ENCODE measurements around the gene DCAF12L1. TPM values are rescaled to one million over a fixed set of nuclear protein-coding genes. Genes with fewer than 3 reads are reported as not detected.

The DCAF12L1 gene
- not detected in 2 replicates for total RNA-seq (2014; rRNA removed; shearing (Covaris generic))

DNA sequence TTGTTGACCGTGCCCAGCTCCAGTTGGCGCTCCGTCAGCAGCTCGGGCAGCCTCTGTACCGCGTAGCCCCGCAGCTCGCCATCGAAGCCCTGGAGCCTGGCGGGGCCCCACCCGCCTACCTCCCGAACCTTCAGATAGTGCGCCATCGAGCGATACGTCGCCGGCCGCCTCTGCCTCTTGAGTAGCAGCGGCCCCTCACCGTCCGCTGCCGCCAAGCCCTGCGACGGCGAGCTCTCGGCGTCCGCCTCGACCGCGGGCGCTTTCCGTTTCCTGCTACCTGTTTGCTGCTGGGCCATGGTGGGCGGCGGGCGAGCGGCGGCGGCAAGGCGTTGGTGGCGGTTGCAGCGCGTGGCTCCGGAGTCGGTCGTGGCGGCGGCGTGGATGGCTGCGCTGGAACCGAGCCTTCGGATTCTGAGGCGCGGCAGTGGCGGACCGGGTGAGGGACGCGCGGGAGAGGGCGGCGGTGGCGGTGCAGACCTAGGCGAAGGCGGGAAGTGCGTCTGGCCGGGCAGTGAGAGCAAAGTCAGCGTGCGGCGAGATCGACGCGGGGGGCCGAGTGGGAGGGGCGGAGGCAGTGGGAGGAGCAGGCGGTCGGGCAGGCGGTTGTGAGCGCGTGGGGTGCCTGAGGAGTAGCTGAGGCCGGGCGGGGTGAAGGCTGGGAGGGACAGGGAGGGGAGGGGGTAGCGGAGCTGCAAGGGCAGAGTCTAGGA, at the start of gene DCAF12L1:
Gene DCAF12L1 (minus strand): TSS at position 502 of the 710 bp plus-strand sequence. CDS start 206 bp downstream, at position 296.
- DNase-seq (ENCODE audit: low spot score): no peak

DNA sequence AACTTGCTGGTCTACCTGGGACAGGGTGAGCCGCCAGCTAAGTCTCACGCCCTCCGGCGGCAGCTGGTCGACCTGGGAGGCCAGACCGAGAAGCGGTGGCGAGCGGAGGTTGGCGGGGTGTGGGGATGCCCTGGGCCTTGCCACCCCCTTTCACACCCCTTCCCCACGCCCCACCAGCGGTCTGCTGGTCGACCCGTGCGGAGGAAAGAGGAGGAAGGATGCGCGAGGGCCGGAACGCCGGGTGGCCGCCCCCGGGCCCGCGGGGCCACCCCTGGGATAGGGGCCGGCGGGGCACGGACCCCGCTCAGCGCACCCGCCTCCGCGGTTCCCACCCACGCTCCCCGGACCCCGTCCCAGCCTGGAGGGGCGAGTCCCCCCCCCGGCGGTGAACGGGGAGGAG, 28.3 kb upstream of the DCAF12L1 start:
- DNase-seq (ENCODE audit: low spot score): no peak

DNA sequence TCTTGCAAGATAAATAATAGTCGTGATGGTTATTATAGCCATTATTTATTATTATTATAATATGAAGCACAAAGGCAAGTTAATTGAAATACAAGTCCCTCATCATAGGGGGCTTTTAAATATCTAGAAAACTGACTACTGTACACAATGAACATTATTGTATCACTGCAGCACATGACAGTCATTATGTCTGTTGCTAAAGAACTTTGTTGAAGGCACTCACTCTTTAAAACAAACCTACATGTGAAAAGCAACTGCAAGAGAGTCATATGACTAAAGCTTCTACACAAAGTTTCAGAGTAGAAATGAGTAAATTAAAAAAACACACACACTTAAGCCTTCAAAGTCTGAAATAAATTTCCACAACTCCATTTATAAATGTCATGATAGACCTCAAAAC, 23.3 kb upstream of the DCAF12L1 start:
- no peak for DNase-seq (ENCODE audit: low spot score)

DNA sequence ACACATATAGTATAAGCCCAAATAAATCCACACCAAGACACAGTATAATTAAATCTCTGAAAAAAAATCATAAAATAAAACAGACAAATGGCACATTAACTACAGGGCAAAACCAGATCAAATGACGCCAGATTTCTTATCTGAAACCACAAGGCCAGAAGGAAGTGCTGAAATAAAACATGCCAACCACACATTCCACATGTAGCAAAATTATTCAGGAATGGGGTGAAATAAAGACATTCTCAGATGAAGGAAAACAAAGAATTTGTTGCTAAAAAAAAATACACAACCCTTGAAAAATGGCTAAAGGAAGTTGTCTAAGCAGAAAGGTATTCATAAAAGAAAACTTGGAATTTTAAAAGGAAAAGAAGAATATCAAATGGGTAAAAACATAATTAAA, 4.5 kb upstream of the DCAF12L1 start:
- DNase-seq (ENCODE audit: low spot score): no peak

DNA sequence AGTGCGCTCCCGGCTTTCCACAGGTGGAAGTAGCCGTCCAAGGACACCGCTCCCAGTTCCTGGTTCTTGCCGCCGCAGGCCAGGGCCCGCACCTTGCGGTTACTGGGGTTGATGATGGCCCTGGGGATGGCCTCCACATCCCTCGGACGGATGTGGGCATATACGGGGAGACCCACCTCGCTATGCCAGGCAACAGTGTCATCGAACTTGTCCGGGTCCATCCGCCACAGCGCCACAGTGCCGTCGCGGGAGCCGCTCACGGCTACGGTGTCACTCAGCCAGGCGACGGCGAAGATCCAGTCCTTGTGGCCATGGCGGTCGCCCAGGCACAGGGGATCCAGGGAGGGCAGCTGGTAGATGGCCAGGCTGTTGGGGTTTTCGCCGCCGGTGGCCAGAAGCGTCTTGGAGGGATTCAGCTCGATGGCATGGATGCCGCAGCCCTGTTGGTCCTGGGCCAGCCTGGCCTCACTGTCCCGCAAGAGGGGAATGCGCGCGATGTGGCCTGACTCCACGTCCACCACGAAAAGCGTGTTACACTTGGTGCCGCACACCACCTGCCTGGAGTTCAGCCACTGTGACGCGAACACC, 795 bp downstream of the DCAF12L1 start:
- DNase-seq (ENCODE audit: low spot score): no peak

DNA sequence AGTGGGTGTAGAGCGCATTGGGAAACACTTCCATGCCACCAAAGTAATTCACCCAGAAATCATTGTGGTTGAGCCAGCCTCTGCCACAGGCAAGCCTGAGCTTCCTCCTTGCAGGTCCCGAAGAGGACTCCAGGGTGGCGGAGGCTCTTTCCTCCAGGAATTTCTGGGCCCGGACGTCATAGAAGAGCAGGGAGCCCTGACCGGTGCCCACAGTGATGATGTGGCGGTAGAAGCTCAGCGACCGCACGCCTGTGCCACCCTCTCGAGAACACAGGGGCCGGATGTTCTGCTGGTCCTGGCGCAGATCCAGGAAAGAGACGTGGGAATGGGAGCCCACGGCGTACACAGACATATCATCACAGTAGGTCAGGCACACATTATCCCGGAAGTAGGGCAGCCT, 1.3 kb downstream of the DCAF12L1 start:
- no peak for DNase-seq (ENCODE audit: low spot score)

DNA sequence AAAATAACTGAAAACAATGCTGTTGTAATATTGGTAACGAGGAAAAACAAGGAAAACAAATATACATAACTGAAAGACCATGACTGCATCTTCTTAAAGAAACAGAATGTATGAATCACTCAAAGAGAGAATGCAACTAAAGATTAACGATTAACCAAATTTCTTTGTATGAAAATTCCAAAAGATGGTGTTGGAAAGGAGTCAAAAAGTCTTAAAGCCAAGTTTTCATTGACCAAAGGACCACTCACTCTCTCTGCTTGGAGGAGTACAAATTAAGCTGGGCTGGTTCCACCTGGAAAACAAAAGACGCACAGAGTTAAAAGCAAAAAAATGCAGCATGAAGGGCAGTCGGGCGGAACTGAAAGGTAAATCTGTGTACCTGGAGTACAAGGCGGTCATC, 1.8 kb downstream of the DCAF12L1 start:
- DNase-seq (ENCODE audit: low spot score): no peak

DNA sequence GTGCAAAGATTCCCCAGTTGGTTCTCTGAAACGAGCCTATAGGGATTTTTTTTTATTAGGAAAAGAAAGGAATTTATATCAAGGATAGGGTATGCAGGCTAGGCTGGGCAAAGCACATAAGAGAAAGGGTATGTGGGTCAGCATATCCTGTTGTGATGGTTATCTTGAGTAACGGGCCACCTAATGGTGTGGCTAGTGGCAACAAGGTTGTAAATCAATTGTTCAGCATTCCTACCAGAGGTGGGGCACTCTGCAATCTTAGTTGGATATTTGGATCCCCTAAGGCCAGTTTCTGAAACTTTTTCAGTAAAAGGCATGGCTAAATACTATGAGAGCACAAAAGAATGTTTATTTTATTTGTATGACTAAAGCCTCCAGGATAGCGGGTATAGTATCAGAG, 42.7 kb downstream of the DCAF12L1 start:
- DNase-seq (ENCODE audit: low spot score): no peak
